HepG2 (cell line): ENCODE measurements around the gene SLC2A14. TPM values are rescaled to one million over a fixed set of nuclear protein-coding genes. Genes with fewer than 3 reads are reported as not detected.
A peak's percentile ranks its signal among the peaks of the same experiment; 100 is the strongest.

Experiments
- BRF2 ChIP-seq: sonication (generic); formaldehyde crosslinking; IDR thresholded peaks from 2 replicates; pipeline ENCODE4 v1.8.1; 2022; ENCODE audit warnings: mild to moderate bottlenecking, missing genetic modification reagents
- EP300 ChIP-seq, 3 experiments: sonication (generic) in 1 of 3; formaldehyde crosslinking in 1 of 3; IDR thresholded peaks; 2 replicates each; pipeline versions ENCODE4 v1.5.1 to v1.6.1; 2011 to 2020; ENCODE audit warnings: low read depth in 2 of 3, low read length in 2 of 3, borderline replicate concordance in 1 of 3, improper control_type of control experiment in 1 of 3, mild to moderate bottlenecking in 1 of 3, missing genetic modification reagents in 1 of 3, moderate library complexity in 1 of 3
- FOSL2 ChIP-seq: sonication (generic); formaldehyde crosslinking; IDR thresholded peaks from 2 replicates; pipeline ENCODE4 v1.4.0; 2020; ENCODE audit warnings: missing genetic modification reagents
- GATA4 ChIP-seq: sonication (generic); IDR thresholded peaks from 2 replicates; pipeline ENCODE4 v1.6.1; 2016; ENCODE audit warnings: antibody characterized with exemption, low read depth, borderline replicate concordance
- HHEX ChIP-seq: IDR thresholded peaks from 2 replicates; pipeline ENCODE4 v1.6.1; 2016; ENCODE audit warnings: control low read depth
- HNF1A ChIP-seq, 2 experiments: sonication (generic) in 1 of 2; formaldehyde crosslinking in 1 of 2; IDR thresholded peaks; 2 replicates each; pipeline versions ENCODE4 v1.4.0 to v1.6.1; 2016 to 2020; ENCODE audit warnings: borderline replicate concordance in 1 of 2, low read depth in 1 of 2, mild to moderate bottlenecking in 1 of 2, missing genetic modification reagents in 1 of 2
- KDM6A ChIP-seq: IDR thresholded peaks from 2 replicates; pipeline ENCODE4 v1.6.1; 2016; ENCODE audit warnings: low read depth
- MYC ChIP-seq: sonication (generic); formaldehyde crosslinking; IDR thresholded peaks from 2 replicates; pipeline ENCODE4 v1.9.0; 2021; ENCODE audit warnings: missing genetic modification reagents, borderline replicate concordance
- PHF21A ChIP-seq: sonication (generic); formaldehyde crosslinking; IDR thresholded peaks from 2 replicates; pipeline ENCODE4 v1.5.0; 2020; ENCODE audit warnings: mild to moderate bottlenecking, missing genetic modification reagents
- RFXAP ChIP-seq: sonication (generic); formaldehyde crosslinking; IDR thresholded peaks from 2 replicates; pipeline ENCODE4 v1.4.0; 2020; ENCODE audit warnings: missing genetic modification reagents, borderline replicate concordance
- RXRB ChIP-seq: IDR thresholded peaks from 2 replicates; pipeline ENCODE4 v1.6.1; 2016; ENCODE audit warnings: borderline replicate concordance, missing genetic modification reagents, missing compliant biosample characterization
- TARDBP ChIP-seq: sonication (generic); formaldehyde crosslinking; IDR thresholded peaks from 2 replicates; pipeline ENCODE4 v1.8.0; 2022; ENCODE audit warnings: mild to moderate bottlenecking, missing genetic modification reagents
- TOE1 ChIP-seq: sonication (generic); formaldehyde crosslinking; IDR thresholded peaks from 2 replicates; pipeline ENCODE4 v1.4.0; 2020; ENCODE audit warnings: mild to moderate bottlenecking, missing genetic modification reagents
- ZFP90 ChIP-seq: sonication (generic); formaldehyde crosslinking; IDR thresholded peaks from 2 replicates; pipeline ENCODE4 v1.8.0; 2022; ENCODE audit warnings: missing genetic modification reagents, mild to moderate bottlenecking, inconsistent platforms, borderline replicate concordance
- ZNF124 ChIP-seq: sonication (generic); formaldehyde crosslinking; IDR thresholded peaks from 2 replicates; pipeline ENCODE4 v1.4.0; 2020; ENCODE audit warnings: missing genetic modification reagents
- ZNF749 ChIP-seq: sonication (generic); formaldehyde crosslinking; IDR thresholded peaks from 2 replicates; pipeline ENCODE4 v1.8.0; 2022; ENCODE audit warnings: mild to moderate bottlenecking, missing genetic modification reagents, moderate library complexity, borderline replicate concordance
- polyA plus RNA-seq, 8 experiments: library from polyadenylated mRNA; depleted of rRNA in 3 of 8; stranded (reverse) in 7 of 8; unstranded in 1 of 8; fragments of >200 nt; fragmentation: Illumina TruSeq in 4 of 8; extraction: Trizol in 4 of 8; gene quantifications; 2 replicates each; pipeline versions ENCODE4 v1.2.1 to v1.2.3, GENCODE V29; 2011 to 2016; ENCODE audit warnings: low read depth in 4 of 8, missing spikeins in 1 of 8, mixed read lengths in 1 of 8; ENCODE audit not compliant: insufficient read depth in 1 of 8
- total RNA-seq, 5 experiments: library from RNA; depleted of rRNA; stranded (reverse); fragments of >200 nt; fragmentation: Illumina TruSeq; extraction: Trizol; gene quantifications; 2 replicates each; pipeline ENCODE4 v1.2.3, GENCODE V29; 2016; ENCODE audit warnings: low read depth in 1 of 5
- TF ChIP-seq, protein P1 (sequence below): sonication (generic); formaldehyde crosslinking; IDR thresholded peaks from 2 replicates; pipeline ENCODE4 v1.4.0; 2020; ENCODE audit warnings: missing genetic modification reagents
- TF ChIP-seq, protein P2 (sequence below): IDR thresholded peaks from 2 replicates; pipeline ENCODE4 v1.6.1; 2016

The SLC2A14 gene
- total and polyA plus RNA-seq, 2 of the 13 experiments (the other 11 are each of a cell fraction or from before 2014, with no cell fraction given) = 7.7 to 39.0 TPM

GRCh38 chr12:7851622-7852081 lies 21.1 kb downstream of the SLC2A14 start (continued):
- TF ChIP-seq RFXAP (CRISPR knock-in tag) (0 out of 2 replicates have a peak, but pooled peaks have one; percentile 51), RXRB (peak; percentile 78; the same call in 1 of the 2 replicates), TARDBP (CRISPR knock-in tag) (peak; percentile 93), ZFP90 (CRISPR knock-in tag) (0 out of 2 replicates have a peak, but pooled peaks have one; percentile 24), PHF21A (CRISPR knock-in tag) (peak; percentile 91), GATA4 (peak; percentile 96), ZNF124 (CRISPR knock-in tag) (peak; percentile 27; the same call in 1 of the 2 replicates), MYC (CRISPR knock-in tag) (peak; percentile 53; the same call in 1 of the 2 replicates), KDM6A (CRISPR knock-in tag) (peak; percentile 77; the same call in 1 of the 2 replicates), TOE1 (CRISPR knock-in tag) (0 out of 2 replicates have a peak, but pooled peaks have one; percentile 31), FOSL2 (CRISPR knock-in tag) (peak; percentile 76), HNF1A (IDR thresholded peaks at IDR 0.05; ENCODE audit: low read depth) (peak; percentile 72), HNF1A (CRISPR knock-in tag; IDR thresholded peaks at IDR 0.05; ENCODE audit: borderline replicate concordance) (peak; percentile 80; the same call in 1 of the 2 replicates), EP300 (IDR thresholded peaks at IDR 0.05; ENCODE audit: low read depth in 2 of 2, low read length in 2 of 2) (peak; percentile 72 to 95; a peak in 3 of 4 replicates), EP300 (CRISPR knock-in tag; IDR thresholded peaks at IDR 0.05; ENCODE audit: borderline replicate concordance) (peak; percentile 94), ZNF749 (peak; percentile 53; the same call in 1 of the 2 replicates), HHEX (CRISPR knock-in tag) (0 out of 2 replicates have a peak, but pooled peaks have one; percentile 49), BRF2 (0 out of 2 replicates have a peak, but pooled peaks have one; percentile 45)
- TF ChIP-seq, protein P1, sequence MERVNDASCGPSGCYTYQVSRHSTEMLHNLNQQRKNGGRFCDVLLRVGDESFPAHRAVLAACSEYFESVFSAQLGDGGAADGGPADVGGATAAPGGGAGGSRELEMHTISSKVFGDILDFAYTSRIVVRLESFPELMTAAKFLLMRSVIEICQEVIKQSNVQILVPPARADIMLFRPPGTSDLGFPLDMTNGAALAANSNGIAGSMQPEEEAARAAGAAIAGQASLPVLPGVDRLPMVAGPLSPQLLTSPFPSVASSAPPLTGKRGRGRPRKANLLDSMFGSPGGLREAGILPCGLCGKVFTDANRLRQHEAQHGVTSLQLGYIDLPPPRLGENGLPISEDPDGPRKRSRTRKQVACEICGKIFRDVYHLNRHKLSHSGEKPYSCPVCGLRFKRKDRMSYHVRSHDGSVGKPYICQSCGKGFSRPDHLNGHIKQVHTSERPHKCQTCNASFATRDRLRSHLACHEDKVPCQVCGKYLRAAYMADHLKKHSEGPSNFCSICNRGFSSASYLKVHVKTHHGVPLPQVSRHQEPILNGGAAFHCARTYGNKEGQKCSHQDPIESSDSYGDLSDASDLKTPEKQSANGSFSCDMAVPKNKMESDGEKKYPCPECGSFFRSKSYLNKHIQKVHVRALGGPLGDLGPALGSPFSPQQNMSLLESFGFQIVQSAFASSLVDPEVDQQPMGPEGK = peak; percentile 86
- TF ChIP-seq, protein P2, sequence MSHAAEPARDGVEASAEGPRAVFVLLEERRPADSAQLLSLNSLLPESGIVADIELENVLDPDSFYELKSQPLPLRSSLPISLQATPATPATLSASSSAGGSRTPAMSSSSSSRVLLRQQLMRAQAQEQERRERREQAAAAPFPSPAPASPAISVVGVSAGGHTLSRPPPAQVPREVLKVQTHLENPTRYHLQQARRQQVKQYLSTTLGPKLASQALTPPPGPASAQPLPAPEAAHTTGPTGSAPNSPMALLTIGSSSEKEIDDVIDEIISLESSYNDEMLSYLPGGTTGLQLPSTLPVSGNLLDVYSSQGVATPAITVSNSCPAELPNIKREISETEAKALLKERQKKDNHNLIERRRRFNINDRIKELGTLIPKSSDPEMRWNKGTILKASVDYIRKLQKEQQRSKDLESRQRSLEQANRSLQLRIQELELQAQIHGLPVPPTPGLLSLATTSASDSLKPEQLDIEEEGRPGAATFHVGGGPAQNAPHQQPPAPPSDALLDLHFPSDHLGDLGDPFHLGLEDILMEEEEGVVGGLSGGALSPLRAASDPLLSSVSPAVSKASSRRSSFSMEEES (CRISPR knock-in tag) = peak; percentile 85
